Fibroblast of peridontal ligament (primary cell): ENCODE measurements around the gene AHRR.

Experiments
- DNase-seq: peaks from one replicate; pipeline ENCODE4 v3.0.0-alpha.2; 2010; ENCODE audit errors: extremely low read depth

Gene AHRR

GRCh38 chr5:429453-430188, 108.1 kb downstream of the AHRR start:
- peak; percentile 85 for DNase-seq

GRCh38 chr5:430214-430925, 108.9 kb downstream of the AHRR start:
- DNase-seq, result no peak

DNA sequence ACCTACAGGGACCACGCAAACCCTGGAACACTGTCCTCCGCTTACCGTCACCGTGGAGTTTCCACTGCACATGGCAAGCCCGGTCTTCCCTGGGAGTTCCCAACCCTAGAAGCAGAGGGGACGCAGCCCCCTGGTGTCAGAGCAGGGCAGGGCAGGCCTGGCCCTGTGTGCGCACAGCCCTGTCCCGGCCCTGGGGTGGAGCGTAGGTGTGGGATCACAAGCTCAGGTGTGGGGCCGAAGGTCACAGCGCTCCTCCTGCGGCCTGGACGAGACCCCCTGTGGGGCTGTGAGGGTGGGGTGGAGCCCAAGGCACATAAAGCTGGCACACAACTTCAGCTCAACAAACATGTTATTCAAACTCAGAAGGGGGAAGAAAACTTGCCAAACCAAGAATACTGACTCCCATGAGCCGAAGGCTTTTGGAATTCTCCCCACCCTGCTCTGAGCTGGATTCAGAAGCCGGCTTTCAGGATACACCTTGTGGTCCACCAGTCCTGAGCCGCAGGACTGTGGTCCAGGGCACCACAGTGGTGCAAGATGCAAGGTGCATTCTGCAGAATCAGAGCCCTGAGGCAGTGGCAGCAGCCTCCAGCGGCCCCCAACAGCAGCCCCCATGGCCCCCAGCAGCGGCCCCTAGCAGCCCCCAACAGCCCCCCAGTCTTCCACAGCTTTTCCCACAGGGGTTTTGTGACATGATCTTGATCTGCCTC, 109.6 kb downstream of the AHRR start:
- peak; percentile 32 for DNase-seq

GRCh38 chr5:431711-432050, 110.2 kb downstream of the AHRR start:
- no peak for DNase-seq

DNA sequence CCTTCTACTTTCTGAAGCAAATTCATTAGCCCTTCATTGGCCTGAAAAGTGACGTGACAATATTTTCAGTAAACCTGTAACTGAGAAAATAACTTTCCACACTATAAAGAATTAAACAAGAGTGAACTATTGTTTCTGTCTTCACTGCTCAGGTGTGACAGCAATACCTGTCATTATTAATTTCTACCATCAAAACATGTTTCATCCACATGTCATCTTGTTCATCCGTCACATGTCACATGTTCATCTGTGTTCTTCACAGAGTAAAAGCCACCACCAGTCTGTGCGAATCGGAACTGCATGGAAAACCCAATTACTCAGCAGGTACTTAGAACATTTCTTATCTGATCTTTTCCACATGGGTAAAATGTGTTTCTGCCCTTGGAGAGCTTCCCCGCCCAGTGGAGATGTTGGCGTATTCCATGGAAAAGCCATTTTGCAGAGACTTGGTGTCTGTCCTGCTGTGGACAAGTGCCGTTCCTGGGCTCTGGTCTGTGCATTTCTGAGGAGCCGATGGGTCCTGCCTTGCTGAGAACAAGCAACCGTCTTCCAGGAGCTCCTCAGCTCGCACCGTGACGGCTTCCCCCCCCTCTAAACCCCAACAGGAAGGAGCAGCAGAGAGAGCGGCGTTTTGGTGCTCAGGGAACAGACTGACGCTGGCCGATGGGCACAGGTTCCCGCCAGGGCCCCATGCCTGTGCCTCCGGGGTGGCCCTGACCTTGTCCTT, 110.8 kb downstream of the AHRR start:
- DNase-seq, result no peak

DNA sequence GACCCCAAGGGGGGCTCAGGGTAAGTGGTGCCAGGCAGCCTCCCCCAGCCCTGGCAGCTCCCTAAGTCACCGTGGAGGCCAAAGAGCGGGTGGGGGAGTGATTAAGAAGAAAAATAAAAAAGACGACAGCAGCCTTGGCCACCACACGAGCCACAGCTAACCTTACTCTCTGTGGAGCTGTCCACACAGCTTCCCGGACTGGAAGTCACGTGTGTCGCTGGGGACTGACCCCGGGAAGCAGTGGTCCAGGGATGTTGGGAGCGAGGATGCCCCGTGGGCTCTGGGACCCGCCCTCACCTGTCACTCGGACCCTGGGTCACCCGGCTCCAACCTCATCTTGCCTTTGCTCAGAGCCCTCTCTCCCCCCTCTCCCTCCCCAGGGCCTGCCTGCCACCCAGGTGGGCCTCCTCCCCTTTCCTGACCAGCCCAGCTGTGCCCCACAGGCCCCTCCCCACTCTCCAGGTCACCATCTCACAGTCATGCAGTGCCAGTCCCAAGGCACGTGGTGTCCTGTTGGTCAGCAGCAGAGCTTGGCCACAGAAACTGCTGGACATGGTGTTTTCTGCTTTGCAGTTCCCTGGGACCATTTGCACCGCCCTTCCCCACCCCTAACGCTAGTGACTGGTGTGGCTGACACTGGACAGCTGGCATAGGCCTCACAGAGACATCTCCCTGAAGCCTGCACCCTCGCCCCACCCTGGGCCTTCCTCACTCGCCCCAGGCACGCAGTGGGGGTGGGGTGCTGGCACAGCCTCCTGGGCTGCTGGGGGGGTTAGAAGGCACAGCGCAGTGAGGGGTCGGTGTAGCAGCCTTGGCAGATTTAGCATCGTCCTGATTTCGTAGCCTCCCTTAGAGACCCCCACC, 111.6 kb downstream of the AHRR start:
- no peak for DNase-seq

DNA sequence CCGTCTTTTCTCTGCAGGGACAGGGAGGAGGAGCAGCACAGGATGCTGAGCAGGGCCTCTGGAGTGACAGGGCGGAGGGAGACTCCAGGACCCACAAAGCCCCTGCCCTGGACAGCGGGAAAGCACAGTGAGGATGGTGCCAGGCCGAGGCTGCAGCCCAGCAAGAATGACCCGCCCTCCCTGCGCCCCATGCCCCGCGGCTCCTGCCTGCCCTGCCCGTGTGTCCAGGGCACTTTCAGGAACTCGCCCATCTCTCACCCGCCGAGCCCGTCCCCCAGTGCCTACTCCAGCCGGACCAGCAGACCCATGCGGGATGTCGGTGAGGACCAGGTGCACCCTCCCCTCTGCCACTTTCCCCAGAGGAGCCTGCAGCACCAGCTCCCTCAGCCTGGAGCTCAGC, 112.3 kb downstream of the AHRR start:
- no peak for DNase-seq

- no peak for DNase-seq
Measured at GRCh38 chr5:434443-435146, 113.1 kb downstream of the AHRR start.

GRCh38 chr5:435156-435790, 113.8 kb downstream of the AHRR start:
- no peak for DNase-seq

DNA sequence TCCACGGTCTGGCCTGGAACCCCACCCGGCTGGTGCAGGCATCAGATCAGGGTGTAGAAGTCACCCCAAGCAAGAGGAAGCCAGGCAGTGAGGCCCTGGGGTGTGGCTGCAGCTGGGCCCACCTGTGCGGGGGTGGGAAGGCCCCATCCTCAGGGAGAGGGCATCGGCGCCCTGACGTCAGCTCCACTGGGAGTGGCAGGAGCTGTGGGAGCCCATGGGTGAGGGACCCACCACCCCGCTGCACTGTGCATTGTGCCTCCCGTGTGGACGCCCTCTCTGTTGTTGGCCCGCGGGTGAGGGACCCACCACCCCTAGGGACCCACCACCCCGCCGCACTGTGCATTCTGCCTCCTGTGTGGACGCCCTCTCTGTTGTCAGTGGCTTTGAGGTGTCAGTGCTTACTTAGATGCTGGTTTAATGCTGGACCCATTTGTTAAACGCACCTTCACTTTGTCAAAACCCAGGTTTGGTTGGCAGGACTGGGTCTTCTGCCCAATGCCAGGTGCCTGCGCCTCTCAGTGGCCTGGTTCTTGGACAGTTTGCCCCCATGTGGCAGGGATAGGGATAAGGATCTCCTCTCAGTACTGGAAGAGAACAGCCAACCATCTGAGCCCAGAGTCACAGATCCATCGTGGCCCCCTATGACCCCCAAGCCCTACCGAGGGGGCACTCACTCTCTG, 114.6 kb downstream of the AHRR start:
- peak; percentile 34 for DNase-seq

GRCh38 chr5:436641-436975, 115.1 kb downstream of the AHRR start:
- no peak for DNase-seq

DNA sequence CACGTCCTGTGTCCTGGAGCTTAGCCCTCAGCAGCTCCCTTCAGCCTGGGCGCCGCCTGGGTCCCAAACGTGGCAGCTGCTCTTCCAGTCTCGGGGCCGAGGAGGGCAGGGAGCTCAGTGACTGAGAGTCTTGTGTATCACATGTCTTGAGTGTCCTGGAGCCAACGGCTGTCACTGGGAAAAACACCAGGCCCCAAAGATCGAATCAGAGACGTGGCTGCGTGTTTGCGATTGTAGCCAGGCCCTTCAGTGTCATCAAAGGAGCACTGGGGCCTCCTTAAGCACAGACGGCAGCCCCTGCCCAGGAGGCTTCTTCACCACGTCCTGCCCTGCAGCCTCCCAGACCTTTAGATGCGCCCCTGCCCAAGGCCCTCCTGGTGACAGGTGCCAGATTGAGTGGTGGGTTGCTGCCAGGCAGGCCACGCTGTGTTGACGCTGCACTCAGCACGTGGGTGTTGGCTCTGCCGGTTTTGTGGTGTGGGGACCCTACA, 115.8 kb downstream of the AHRR start:
- no peak for DNase-seq

DNA sequence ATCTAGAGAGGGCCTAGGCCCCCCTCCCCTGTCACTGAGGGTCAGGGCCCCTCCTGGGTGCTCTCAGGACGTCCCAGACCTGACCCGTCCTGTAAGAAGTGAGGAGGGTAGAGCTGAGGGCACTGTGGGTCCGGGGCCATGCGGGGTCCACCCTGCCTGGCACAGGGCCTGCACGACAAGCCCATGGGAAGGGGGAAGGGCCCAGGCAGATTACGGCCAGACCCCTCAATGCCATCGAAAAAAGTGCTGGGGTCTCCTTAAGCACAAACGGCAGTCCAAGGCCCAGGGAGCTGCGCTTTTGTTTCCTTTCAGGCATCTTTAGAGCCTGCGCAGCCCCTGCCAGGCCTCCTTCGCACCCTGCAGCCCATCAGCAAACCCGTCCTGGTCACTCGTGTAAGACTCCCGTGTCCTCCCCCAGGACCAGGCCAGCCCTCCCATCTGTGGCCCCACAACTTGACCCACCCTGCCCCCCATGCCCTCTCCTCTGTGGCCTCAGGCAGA, 117.0 kb downstream of the AHRR start:
- no peak for DNase-seq

- DNase-seq, result no peak
Measured at GRCh38 chr5:439181-439580, 117.7 kb downstream of the AHRR start.

- no peak for DNase-seq
Measured at GRCh38 chr5:439636-440035, 118.1 kb downstream of the AHRR start.

DNA sequence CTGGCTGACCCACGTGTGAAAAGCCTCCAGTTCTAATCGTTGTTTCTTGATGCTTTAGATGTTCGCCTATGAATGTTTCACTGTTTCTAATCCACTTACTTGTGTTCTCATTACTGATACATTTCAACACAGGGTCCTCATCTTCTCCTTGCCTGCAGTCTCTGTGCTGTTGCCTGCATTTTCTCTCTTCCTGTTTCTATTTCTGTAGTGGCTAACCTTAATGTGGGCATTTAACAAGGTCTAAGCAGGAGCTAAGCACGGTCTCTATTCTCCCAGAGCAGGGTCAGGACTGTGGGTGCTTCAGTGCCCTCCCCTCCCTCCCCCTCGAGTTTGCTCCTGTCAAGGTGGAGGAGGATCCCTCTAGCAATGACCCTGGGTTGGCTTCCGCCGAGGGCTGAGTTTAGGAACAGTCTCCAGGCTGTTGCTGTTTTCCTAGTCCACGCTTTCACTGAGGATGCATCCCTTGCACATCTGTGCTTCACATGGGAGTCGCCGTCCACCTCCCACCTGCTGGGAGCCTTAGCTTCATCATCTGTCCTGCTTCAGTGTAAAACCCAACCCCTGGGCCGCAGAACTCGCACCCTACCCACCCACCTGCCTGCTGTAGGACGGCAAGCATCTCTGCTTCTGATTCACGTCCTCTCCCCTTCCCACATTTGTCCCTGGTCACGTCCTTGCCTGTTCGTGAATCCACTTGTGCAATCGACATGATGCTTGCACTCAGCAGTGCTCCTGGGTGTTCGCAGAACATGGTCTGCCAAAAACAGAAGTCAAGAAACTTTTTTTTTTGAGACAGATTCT, 119.1 kb downstream of the AHRR start:
- no peak for DNase-seq

DNA sequence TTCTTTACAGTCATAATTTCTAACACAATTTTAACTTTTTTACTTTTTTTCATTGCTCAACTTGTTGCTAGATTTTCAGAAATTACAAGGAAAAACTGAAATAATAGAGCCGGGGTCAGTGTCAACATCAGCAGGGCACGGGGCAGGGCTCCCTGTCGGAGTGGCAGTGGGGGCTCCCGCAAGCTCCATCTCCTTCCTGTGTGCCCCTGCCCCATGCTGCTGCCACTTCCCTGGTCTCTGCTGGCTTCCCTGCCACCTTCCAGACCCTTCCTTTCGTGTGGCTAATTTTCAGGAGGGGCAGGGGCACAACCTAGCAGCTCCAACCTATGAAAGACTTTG, 120.5 kb downstream of the AHRR start:
- no peak for DNase-seq

DNA sequence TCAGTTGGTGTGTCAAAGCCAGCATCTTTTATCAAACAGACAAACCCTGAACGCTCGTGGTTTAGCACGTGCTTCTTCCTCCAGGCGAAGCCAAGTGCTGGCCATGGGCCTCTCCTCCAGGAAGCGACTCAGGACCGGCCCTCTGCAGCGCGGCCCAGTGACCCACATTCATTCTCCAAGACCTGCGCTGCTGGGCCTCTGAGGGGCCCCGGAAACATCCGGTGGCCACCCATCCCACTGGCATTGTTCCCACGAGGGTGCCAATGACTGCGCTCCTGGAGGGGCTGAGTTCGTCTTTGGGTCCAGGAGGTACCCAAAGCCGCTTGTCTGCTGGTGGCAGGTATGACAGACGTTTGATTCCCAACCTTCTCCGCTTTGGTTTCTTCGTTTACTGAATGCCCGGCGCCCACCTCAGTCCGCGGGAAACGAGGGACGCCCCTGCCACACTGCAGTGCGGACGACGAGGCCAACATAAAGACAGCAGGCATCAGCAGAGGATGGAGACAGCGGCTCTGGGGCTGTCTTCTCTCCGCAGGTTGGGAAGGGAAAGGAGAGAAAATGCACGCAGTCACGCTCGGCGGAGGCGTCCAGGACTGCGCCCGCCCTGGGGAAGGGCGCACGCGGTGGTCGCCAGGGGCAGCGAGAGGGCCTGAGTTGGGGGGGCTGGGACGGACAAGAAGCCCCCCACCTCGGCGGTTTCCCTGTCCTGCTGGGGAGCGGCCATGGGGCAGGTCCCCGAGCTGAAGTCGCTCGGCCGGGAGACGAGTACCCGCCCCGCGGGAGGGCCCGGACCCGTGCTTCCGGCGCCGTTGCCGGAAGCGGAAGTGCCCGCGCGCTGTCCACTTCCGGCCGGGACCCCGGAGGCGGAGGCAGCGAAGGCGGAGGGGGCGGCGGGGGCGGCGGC, 121.1 kb downstream of the AHRR start, which contains the start of gene EXOC3:
TSS of gene EXOC3 (plus strand) at position 842 of the 904 bp plus-strand sequence. CDS start 3,030 bp downstream, outside the sequence.
- DNase-seq, result peak; percentile 57
